Stimulated activated CD4-positive, alpha-beta T cell treated with anti-CD3 and anti-CD28 coated beads, Interleukin-4, amount 100 ng/mL, for 4 hours (primary cell): ENCODE data around the gene ACTRT2.

ENCODE experiments used
- DNase-seq, 2 experiments: peaks; one replicate each; pipeline ENCODE4 v3.0.0-alpha.2; 2020

Gene ACTRT2

GRCh38 chr1:3070309-3070643, 49.0 kb downstream of the ACTRT2 start:
- DNase-seq = no peak

- DNase-seq = no peak
Measured at GRCh38 chr1:3070644-3071564, 49.6 kb downstream of the ACTRT2 start.

DNA sequence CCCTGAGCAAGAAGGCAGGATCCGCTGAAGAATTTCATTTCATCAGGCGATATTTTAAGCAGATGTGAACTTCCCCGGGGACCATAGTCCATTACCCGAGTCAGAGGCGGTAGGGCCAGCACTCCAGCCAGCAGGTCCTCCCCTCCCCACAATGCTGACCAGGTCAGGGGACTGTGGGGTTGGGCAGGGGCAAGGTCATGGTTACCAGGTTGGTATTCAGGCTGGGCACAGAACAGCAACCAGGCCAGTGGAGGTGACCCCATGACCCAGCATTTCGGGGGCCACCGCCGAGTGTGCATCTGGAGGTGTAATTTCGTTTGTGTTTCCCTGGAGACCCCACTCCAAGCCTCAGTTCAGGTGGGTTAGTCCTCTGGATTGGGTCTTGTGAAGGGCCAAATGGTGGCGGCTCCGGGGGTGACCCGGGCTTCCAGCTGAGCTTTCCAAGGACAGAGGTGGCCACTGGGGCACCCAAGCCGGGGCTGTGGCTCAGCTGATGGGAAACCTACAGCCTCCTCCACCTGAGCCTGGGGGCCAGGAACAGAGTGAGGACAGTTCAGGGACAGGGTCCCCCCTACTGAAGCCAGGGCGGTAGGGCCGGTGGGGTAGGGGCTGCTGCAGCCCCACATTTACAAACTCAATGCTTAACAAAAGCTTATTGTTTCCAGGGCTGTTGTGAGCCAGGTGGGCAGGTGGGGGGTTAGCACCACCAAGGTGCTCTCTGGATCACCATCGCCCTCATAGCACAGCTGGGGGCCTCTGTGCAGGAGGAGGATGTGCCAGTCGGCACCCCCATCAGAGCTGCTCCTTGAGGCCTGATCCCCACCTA, 50.5 kb downstream of the ACTRT2 start:
- no peak for DNase-seq
